HG03571 (cell line): ENCODE measurements around the gene NID1.
"Not testable (repeated sequence)": the region's sequence is repeated elsewhere in the genome, so short reads cannot be mapped to it uniquely, and the experiment has no call there.

ENCODE experiments used
- ATAC-seq: cut with Tn5 transposase; IDR thresholded peaks from one replicate; pipeline ENCODE4 v1.9.1; 2021; ENCODE audit not compliant: unreplicated experiment

The NID1 gene

DNA sequence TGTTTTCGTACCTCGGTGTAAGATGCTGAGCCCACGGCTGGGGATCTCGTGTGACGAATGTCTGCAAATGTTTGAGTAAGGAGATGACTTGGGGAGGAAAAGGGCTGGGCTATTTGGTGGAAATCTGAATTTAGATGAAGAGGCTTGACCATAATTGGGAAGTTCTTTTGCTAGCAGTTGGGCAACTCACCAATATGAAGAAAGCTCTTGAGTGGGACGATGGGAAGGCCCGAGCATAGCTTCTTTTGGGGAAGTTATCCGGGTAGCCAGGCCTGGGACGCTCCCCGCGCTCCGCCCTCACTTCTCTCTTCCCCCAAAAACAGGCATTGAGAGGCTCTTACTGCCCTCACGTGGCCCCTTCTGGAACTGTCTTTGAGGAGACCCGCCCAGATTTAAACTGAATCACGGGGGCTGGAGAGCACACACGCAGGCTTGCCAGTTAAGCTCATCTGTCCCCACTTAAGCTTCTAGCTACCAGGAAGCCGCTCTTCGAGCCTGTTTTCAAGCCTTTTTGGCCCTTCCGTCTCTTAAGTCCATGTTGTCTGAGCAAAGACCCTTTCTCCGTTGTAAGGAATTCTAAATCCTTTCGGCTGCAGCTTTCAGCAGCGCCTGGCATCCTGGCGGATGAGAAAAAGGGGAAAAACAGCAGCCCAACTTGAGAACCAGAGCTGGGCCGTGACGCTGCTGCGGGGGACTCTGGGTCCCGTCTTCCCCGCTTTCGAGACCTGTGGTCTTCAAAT is 93.1 kb downstream of the NID1 start:
- peak; percentile 92 for ATAC-seq

DNA sequence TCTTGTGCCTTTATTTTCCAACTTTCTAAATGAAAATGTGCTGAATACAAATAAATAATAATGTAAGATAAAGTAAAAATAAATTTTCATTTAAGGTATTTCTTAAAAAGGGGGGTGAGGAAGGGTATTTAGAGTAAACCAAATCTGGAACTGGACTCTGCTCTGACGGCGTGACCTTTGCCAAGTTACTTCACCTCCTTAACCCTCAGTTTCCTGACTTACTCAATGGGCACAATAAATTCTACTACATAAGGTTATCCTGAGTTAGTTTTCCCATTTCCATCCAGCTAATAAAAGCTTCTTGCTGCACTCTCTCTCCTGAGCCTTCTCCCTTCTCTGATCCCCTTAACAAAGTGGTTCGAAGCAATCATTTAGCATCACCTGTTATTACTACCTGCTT is 93.9 kb downstream of the NID1 start:
- ATAC-seq = no peak

DNA sequence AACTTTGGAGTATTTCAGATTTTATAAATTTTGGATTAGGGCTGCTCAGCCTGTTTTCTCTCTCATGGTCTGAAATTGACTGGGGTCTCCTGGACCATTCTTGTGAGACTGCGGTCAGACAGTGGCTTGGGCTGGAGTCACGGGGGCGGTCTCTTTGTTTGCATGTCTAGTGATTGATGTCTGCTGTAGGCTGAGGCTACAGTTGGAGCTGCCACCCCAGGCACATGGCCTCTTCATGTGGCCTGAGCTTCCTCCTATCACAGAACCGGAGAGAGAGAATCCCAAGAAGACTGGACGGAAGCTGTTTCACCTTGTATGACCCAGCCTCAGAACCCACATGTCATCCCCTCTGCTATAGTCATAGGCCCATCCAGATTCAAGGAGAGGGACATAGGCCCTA is 96.1 kb downstream of the NID1 start:
- ATAC-seq = no peak

DNA sequence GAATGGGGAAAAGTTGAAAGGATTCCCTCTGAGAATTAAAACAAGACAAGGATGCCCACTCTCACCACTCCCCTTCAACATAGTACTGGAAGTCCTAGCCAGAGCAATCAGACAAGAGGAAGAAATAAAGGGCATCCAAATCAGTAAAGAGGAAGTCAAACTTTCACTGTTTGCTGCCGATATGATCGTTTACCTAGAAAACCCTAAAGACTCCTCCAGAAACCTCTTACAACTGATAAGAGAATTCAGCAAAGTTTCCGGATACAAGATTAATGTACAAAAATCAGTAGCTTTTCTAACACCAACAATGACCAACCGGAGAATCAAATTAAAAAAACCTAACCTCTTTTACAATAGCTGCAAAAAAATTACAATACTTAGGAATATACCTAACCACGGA is 98.8 kb downstream of the NID1 start:
- ATAC-seq = not testable (repeated sequence)

DNA sequence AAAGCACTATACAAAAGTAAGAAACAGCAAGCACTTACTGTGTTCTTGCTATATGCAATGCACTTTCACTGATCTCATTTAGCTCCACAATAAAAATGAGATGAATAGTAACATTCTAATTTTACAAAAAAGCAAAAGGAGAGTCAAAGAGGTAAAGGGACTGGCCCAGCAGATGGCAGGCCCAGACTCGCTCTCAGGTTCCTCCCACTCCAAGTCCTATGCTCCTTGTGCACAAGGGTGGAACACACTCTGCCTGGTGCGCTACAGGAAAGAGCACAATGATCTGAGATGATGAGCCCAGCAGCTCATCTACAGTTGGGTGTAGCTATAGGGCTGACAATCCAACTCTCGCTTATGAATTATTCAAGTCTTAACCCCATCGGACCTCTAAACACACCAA is 104.1 kb downstream of the NID1 start:
- no peak for ATAC-seq

DNA sequence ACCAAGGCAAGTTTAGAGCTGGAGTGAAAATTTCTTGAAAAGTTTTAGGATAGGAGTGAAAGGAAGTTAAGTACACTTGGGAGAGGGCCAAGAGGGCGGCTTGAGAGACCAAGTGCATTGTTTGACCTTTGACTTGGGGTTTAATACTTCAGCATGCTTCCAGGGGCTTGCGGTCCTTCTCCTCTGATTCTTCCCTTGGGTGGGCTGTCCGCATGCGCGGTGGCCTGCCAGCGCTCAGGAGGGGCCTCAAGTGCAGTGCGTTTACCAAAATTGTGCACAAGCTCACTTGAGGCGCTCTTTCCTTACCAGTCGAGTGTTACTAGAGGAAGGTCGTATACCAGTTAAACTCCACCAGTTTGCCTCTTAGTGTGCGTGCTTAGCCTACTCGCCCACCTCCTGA is 106.9 kb downstream of the NID1 start:
- ATAC-seq = no peak

DNA sequence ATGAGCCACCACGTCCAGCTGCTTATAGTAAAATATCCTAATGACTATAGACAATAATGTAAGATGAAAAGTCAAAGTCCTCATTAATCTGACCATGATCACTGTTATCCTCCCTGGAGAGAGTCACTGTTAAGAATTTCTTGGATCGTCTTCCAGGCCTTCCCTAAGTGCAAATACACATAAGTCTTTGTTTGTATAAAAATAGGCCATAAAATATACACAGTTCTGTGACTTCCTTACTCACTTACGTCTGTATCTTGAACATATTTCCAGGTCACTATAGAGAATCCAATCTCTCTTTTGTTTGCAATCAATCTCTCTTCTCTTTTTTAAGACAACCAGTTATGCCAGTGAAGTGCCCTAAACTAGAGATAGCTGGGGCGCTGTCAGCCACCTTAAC is 109.1 kb downstream of the NID1 start:
- no peak for ATAC-seq

DNA sequence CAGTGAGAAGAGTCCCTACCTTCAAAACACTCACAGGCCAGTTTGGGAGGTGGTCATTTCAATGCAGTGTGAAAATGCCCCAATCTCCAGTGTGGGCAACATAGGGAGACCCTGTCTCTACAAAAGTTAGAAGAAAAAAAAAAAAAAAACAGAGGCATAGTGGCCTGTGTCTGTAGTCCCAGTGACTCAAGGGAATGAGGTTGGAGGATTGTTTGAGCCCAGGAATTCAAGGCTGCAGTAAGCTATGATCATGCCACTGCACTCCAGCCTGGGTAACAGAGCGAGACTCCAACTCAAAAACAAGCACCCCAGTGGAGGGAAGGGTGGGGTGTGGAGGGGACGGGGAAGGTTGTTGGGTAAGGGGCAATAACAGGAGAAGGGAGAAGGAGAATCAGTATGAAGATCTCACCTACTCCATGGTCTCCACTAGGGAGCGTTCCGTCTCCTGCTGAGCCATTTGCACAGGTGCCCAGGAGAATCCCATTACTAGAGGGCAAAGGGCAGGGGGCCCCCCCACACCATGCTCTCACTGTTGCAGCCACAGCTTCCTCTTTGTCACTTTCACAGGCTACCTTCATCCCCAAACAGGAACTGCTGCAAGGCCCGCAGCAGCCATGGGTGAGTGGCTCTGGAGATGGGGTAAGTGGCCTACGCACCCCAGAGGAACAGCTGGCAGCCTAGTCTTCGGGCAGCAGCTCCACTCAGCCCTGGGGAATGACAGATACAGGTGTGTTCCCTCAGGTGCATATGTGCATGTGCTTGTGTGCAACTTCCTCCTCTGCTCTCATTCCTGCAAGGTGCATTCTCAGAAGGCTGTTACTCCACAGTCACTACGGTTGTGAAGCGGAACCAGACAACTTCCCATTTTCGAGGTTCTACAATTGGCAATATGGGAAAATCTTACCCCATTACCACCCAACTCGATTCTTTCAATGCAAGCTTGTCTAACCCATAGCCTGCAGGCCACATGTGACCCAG is 110.3 kb downstream of the NID1 start:
- peak; percentile 97 for ATAC-seq

DNA sequence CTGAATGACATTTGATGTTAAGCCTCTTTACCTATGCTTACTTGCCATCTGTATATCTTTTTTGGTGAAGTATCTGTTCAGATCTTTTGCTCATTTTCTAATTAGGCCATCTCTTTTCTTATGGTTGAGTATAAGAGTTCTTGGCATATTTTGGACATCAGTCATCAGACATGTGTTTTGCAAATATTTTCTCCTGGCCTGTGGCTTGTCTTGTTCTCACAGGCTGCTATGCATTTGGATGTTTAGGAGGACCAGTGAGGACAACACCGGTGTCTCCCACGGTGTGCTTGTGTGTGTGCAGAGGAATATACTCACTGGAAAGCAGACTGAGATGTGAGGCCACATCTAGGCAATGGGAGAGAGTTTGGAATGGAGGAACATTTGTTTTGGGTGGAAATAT is 111.1 kb downstream of the NID1 start:
- no peak for ATAC-seq

DNA sequence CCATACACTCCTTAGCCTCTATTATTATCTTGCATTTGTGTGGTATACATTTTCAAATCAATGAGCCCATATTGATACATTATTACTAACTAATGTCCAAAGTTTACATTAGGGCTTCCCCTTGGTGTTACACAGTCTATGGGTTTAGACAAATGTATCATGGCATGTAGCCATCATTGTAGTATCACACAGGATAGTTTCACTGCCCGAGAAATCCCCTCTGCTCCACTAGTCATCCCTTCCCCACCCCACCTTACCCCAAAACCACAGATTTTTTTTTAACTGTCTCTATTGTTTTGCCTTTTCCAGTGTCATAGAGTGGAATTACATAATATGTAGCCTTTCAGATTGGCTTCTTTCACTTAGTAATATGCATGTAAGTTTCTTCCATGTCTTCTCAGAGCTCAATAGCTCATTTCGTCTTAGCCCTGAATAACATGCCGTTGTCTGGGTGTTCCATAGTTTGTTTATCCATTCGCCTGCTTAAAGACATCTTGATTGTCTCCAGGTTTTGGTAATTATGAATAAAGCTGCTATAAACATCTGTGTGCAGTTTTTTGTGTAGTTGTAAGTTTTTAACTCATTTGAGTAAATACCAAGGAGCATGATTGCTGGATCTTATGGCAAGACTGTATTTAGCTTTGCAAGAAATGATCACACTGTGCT is 111.8 kb downstream of the NID1 start:
- peak; percentile 33 for ATAC-seq

DNA sequence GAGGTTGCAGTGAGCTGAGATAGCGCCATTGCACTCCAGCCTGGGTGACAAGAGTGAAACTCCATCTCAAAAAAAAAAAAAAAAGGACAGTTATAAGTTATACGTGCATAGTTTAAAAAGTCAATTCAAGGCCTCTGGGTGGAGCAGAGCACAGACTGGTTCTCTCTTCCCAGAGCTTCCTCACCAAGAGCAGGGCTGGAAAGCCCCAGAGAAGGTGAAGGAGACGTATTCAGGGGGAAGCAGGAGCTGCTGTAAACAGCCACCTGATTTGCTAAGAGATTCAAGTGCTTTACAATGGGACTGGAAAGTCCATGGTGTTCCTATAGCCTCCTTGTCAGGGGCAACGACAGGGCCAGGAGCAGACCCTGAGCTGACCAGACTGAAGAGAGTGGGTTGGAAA is 113.2 kb downstream of the NID1 start:
- ATAC-seq = no peak

DNA sequence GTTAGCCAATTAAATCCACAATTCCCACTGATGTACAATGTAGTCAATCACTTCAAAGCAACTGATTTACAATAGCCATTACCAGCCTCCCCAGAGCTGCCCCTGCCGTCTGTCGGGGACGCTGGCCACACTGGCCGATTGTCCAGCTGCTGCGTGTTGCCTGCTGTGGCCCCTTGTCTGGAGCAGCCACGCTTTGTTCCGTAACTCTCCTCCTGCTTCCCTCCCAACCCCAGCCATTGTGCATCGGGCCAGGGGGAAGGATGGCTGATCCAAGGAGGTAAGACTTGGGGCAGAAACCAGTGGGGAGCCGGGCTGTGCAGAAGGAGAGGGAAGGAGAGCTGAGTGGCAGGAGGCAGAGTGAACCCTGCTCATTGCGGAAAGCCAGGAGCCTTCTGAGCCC is 114.6 kb downstream of the NID1 start:
- ATAC-seq = no peak

DNA sequence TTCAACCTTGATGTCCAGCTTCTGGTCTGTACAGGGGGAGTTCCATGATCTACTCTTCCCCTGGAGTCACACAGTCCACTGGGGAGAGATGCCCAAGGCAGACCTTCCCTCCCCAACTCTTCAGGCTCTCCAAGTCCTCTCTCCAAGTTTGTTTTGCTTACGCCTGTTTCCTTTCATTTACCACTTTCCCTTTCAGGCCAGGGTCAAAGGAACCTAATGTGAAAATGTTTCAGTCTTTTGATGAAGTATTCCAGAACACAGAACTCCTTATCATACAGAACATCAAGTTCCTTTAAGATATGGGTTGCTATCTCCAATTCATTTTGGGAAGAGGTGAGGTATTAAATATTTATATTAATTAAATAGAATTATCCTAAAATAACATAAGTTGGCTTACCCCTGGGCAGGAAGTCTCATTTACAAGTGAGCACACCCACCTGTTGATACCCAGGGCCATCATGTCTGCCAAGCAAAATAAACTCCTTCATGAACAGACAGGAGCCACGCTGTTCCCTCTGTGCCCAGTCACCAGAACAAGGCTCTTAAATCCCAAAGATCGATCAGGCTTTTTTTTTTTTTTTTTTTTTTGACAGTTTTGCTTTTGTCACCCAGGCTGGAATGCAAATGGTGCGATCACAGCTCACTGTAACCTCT is 116.0 kb downstream of the NID1 start:
- no peak for ATAC-seq

DNA sequence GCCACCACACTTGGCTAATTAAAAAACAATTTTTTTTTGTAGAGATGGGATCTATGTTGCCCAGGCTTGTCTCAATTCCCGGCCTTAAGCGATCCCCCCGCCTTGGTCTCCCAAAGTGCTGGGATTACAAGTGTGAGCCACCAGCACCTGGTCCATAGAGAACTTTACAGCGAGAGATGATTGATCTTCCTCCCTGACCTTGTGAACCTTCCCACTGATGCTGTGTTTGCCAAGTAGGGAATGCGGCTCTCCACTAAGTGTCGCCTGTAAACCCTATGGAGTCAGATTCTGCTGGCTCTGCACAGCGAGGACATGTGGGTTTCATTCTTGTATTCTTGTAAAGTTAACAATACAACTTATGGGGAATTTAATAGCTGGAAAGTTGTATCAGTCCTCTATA is 116.9 kb downstream of the NID1 start:
- no peak for ATAC-seq

DNA sequence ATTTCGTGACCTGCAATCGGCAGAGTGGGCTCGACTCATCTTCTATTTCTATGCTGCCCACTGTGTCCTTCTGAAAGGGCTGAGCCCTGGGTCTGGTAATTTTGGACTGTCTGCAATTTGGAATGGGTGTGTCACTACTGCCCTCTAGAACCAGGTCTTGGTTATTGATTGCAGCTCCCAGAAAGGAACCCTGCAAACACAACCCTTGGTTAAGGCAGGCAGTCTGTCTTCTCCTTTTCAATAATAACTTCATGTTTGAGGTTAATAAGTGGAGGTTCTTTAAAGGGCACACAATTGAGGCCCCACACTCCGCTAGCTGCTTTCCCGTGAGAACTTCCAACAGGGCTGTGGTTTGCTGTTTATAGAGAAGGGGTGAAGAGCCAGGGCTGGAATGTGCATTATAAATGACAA is 118.3 kb downstream of the NID1 start:
- peak; percentile 38 for ATAC-seq

DNA sequence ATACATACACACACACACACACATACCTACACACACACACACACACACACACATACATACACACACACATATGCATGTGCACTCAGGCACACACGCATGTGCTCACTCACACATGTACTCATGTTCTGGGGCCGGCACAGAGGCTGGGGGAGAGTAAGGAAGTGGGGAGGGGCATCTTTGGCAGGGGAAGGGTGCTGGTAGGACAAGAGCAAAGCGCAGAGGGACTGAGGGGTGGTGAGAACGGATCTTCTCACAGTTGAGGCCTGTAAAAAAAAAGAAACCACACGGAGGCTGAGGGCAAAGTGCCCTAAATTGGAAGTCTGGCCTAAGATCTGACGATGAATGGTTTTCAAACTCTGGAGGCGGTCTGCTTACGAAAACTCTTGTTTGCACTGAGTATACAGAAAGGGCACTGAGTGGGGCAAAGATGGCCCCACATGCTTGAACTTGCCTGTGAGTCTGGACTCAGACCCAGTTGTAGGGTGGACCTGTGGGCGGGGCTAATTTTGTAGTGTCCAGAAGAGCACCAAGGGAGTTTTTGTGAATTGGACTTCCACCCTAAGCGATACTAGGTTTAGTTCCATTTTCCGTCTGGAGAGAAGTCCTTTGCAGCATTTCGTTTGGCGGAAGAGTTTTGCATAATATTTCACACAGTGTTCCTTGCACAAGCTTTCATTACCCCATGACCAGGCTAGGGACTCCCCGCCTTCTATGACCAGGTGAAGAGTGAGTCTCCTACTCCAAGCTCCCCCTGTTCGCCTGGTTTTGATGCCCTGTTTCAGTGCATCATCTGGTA is 118.9 kb downstream of the NID1 start:
- ATAC-seq = peak; percentile 63

DNA sequence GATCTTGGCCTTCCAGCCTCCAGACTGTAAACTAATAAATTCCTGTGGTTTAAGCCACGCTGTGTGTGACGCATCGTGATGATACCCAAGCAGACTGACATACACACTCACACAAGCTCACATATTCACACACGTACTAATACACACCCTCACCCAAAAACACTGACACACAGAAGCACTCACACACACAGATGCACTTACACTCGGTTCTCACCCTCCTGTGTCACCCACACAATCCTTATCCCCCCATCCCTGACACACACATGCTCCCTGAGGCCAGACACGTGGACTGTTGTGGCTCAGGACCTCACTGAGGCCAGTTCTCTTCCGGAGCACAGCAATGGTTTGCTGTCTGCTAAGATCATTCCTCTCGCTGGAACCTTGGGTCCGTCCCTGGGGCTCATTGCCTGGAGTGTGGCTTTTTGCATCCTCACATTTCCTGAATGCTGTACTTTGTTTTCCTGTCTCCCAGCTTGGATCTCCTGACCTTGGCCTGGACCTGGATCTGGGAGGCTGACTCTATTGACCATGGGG is 121.2 kb downstream of the NID1 start:
- ATAC-seq = no peak

DNA sequence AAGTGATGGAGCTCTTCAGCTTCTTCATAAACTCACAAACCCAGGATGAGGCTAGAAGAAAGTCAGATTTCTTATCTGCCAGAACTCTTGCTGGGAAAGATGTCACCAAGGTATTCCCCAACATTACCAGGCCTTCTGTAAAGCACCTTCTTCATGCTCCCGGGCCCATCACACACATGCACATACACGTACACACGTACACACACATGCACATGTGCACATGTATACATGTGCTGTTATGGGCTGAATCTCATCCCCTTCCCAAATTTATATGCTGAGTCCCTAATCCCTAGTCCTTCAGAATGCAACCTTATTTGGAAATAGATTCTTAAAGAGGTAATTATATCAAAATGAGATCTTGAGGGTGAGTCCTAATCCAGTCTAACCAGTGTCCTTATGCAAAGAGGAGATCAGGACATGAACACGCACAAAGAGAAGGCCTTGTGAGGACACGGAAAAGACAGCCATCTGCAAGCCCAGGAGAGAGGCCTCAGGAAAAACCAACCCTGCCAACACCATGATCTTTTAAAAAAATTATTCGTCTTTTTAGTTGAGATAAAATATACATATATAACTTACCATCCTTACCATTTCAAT is 121.8 kb downstream of the NID1 start:
- no peak for ATAC-seq

DNA sequence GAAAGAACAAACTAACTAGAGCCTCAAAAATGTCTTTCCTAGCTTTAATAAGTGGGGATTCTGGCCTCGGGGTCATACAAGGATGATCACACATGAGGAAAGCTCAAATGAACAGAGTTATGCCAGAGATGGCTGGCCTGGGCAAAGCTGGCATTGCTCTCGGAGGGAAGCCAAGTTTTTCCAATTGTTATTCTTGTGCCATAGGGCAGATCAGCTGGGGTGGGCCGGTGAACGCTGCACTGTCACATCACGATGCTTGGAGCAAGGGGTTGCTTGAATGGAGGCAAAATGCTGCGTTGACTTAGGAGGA is 122.3 kb downstream of the NID1 start:
- no peak for ATAC-seq
